Stomach (tissue), 9 donors: Measurements from ENCODE around the gene KDM4B. TPM values are rescaled to one million over a fixed set of nuclear protein-coding genes. Genes with fewer than 3 reads are reported as not detected.

ENCODE experiments used
- DNase-seq, 2 donors: peaks; one replicate each; pipeline versions ENCODE4 v3.0.0 to v3.0.0-alpha.2; 2013 to 2019
- H3K27ac ChIP-seq, 5 donors: fragments of 200-600 bp in 4 of 5; sonication (generic) in 4 of 5; one replicate each; pipeline ENCODE4 v1.5.1; 2013 to 2019; ENCODE audit warnings: mild to moderate bottlenecking in 1 of 5, moderate library complexity in 1 of 5
- H3K27me3 ChIP-seq, 3 donors: fragments of 200-600 bp; sonication (generic); one replicate each; pipeline ENCODE4 v1.5.1; 2017 to 2019; ENCODE audit warnings: mixed run types in 1 of 3
- H3K36me3 ChIP-seq, 4 donors: fragments of 200-600 bp; sonication (generic); 1 replicate in 3 of 4; 2 replicates in 1 of 4; pipeline ENCODE4 v1.5.1; 2016 to 2019
- H3K4me1 ChIP-seq, 4 donors: fragments of 200-600 bp; sonication (generic); one replicate each; pipeline ENCODE4 v1.5.1; 2016 to 2019
- H3K4me3 ChIP-seq, 4 donors: fragments of 200-600 bp; sonication (generic) in 3 of 4; one replicate each; pipeline ENCODE4 v1.5.1; 2016 to 2019; ENCODE audit warnings: mild to moderate bottlenecking in 1 of 4
- H3K9me3 ChIP-seq, 4 donors: fragments of 200-600 bp; sonication (generic); one replicate each; pipeline ENCODE4 v1.5.1; 2016 to 2019
- CTCF ChIP-seq, 7 experiments: fragments of 450-650 bp in 4 of 7; fragments of 200-600 bp in 3 of 7; sonication (generic) in 3 of 7; IDR thresholded peaks; one replicate each; pipeline ENCODE4 v1.5.1; 2016 to 2019; ENCODE audit warnings: antibody characterized with exemption in 7 of 7, control low read depth in 2 of 7, mild to moderate bottlenecking in 1 of 7
- EP300 ChIP-seq: sonication (generic); formaldehyde crosslinking; IDR thresholded peaks from one replicate; pipeline ENCODE4 v1.6.1; 2017; ENCODE audit warnings: antibody characterized with exemption
- POLR2A ChIP-seq, 4 donors: fragments of 450-650 bp; IDR thresholded peaks; one replicate each; pipeline ENCODE4 v1.6.1; 2016; ENCODE audit warnings: antibody characterized with exemption in 4 of 4, control low read depth in 2 of 4, mild to moderate bottlenecking in 1 of 4, moderate library complexity in 1 of 4
- POLR2AphosphoS5 ChIP-seq, 3 donors: sonication (generic); formaldehyde crosslinking; IDR thresholded peaks; one replicate each; pipeline ENCODE4 v1.6.1; 2016; ENCODE audit warnings: antibody characterized with exemption in 3 of 3
- WGBS, 5 donors: extraction: QIAGEN DNeasy Blood & Tissue Kit in 3 of 5; methylation state at CpG; one replicate each; pipeline versions ENCODE4 v1.1.5 to v1.1.7; 2013 to 2018; 5-methylcytosine and 5-hydroxymethylcytosine counted together
- intact Hi-C: fragments of 100-400 bp; cut with DNase I; formaldehyde crosslinking; loops from one replicate; pipeline ENCODE4 v1.15.1; 2023; ENCODE audit warnings: low total_unique reads
- polyA plus RNA-seq, 3 donors: library from polyadenylated mRNA; stranded (reverse); fragments of 200-250 nt; gene quantifications; one replicate each; pipeline ENCODE4 v1.2.3, GENCODE V29; 2013
- total RNA-seq, 5 donors: library from RNA; depleted of rRNA; stranded (reverse); fragments of >200 nt; gene quantifications; one replicate each; pipeline versions ENCODE4 v1.1.0 to v1.2.3, GENCODE V29; 2014 to 2016
- donor health status: healthy with polysubstance abuse.
- donor health status: Bipolar disorder and iron deficiency.
- donor health status: healthy.

KDM4B gene
- total and polyA plus RNA-seq, 8 donors: 5.2 to 202 (median 29.4) TPM

DNA sequence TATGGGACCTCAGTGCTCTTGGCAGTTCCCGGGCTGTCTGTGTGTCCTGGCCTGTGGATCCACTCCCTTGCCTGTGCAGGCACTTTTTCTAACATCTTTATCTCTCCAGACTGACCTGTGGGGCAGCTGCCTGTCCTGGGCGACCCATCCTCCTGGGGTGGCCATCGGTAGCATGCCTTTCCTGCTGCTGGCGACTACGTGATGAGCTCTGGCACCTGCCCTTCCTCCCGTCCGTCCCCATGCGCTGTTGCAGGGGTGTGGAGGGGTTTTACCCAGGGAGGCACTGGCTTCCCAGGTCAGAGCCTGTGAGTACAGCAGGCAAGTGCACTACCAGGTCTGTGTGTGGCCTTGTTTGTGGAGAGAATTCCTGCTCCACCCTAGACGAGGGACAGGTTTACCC is 93.3 kb downstream of the KDM4B start:
- no peak overlapping the region for H3K27ac ChIP-seq
- WGBS, 5 donors: 92 to 97% (median 96%) methylated on average over 9 of the region's 9 CpGs
- TF ChIP-seq POLR2A (IDR thresholded peaks at IDR 0.05) (no peak), CTCF (IDR thresholded peaks at IDR 0.05) (no peak), EP300 (no peak), POLR2AphosphoS5 (IDR thresholded peaks at IDR 0.05) (no peak)
- H3K9me3 ChIP-seq: peaks cover 0 to 7% (median 6%) of the 10 kb centered on the region in 4 donors
- no peak for DNase-seq
- H3K4me1 ChIP-seq: no peaks in the 10 kb centered on the region
- no peak overlapping the region for H3K4me3 ChIP-seq
- no peaks in the 10 kb centered on the region for H3K27me3 ChIP-seq
- H3K36me3 ChIP-seq: peaks cover 0 to 96% (median 89%) of the 10 kb centered on the region in 4 donors
- intact Hi-C loops: no loop called here

- 95 to 99% (median 98%) methylated on average over 4 of the region's 4 CpGs for WGBS, 5 donors
- no peak for TF ChIP-seq POLR2A (IDR thresholded peaks at IDR 0.05)
- no peak for TF ChIP-seq POLR2AphosphoS5 (IDR thresholded peaks at IDR 0.05)
- Histone ChIP-seq H3K4me3 (no peak overlapping the region), H3K36me3 (peaks cover 0 to 95% (median 86%) of the 10 kb centered on the region in 4 donors), H3K9me3 (peaks cover 0 to 7% (median 6%) of the 10 kb centered on the region in 4 donors), H3K27me3 (no peaks in the 10 kb centered on the region), H3K27ac (no peak overlapping the region), H3K4me1 (no peaks in the 10 kb centered on the region)
- DNase-seq: no peak
- intact Hi-C loops: no loop called here
Measured at GRCh38 chr19:5062799-5063198, 93.9 kb downstream of the KDM4B start.

GRCh38 chr19:5063873-5064645 is 95.1 kb downstream of the KDM4B start:
- no peak overlapping the region for H3K4me3 ChIP-seq
- no peak for TF ChIP-seq POLR2AphosphoS5 (IDR thresholded peaks at IDR 0.05)
- TF ChIP-seq EP300: no peak
- no peak for TF ChIP-seq CTCF (IDR thresholded peaks at IDR 0.05)
- no peak for TF ChIP-seq POLR2A (IDR thresholded peaks at IDR 0.05)
- H3K4me1 ChIP-seq: no peaks in the 10 kb centered on the region
- 91 to 96% (median 94%) methylated on average over 29 to 38 of the region's 38 CpGs for WGBS, 5 donors
- H3K27ac ChIP-seq: no peak overlapping the region
- H3K27me3 ChIP-seq: no peaks in the 10 kb centered on the region
- H3K36me3 ChIP-seq: peaks cover 0 to 87% (median 85%) of the 10 kb centered on the region in 4 donors
- no peak for DNase-seq
- intact Hi-C loops: no loop called here
- H3K9me3 ChIP-seq: peaks cover 0 to 7% (median 6%) of the 10 kb centered on the region in 4 donors

GRCh38 chr19:5064896-5065295 is 96.0 kb downstream of the KDM4B start:
- H3K9me3 ChIP-seq: peaks cover 0 to 7% (median 6%) of the 10 kb centered on the region in 4 donors
- DNase-seq: no peak
- WGBS, 5 donors: 86 to 94% (median 92%) methylated on average over 12 to 19 of the region's 19 CpGs
- no peak overlapping the region for H3K4me3 ChIP-seq
- no peaks in the 10 kb centered on the region for H3K4me1 ChIP-seq
- H3K36me3 ChIP-seq: peaks cover 0 to 79% (median 78%) of the 10 kb centered on the region in 4 donors
- intact Hi-C loops: no loop called here
- TF ChIP-seq EP300: no peak
- no peak for TF ChIP-seq POLR2A (IDR thresholded peaks at IDR 0.05)
- TF ChIP-seq POLR2AphosphoS5 (IDR thresholded peaks at IDR 0.05): no peak
- TF ChIP-seq CTCF (IDR thresholded peaks at IDR 0.05): no peak
- no peak overlapping the region for H3K27ac ChIP-seq
- H3K27me3 ChIP-seq: no peaks in the 10 kb centered on the region

DNA sequence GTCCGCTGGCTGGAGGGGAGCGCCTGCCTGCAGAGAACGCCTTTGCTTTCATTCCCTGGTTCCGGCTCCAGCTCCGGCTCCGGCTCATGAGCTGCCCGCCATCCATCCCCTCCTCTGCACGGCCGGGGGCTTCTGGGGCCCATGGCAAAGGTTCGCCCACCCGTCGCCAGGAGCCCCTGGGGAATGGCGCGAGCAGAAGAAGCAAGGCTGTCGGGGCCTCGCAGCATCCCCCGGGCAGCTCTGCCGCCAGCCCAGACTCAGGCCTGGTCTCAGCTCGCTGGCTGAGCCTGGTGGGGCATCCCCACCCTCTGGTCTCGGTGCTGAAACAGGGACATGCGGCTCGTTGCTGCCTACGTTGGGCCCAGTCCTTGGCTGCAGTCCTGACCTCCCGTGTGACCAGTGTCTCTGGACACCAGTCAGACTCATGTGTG is 96.8 kb downstream of the KDM4B start:
- no peak for DNase-seq
- WGBS, 5 donors: 84 to 92% (median 90%) methylated on average over 16 to 24 of the region's 24 CpGs
- Histone ChIP-seq H3K9me3 (peaks cover 0 to 7% (median 6%) of the 10 kb centered on the region in 4 donors), H3K36me3 (peaks cover 0 to 81% (median 79%) of the 10 kb centered on the region in 4 donors), H3K27me3 (no peaks in the 10 kb centered on the region), H3K4me3 (no peak overlapping the region), H3K27ac (no peak overlapping the region), H3K4me1 (no peaks in the 10 kb centered on the region)
- TF ChIP-seq POLR2A (IDR thresholded peaks at IDR 0.05) (no peak), EP300 (no peak), POLR2AphosphoS5 (IDR thresholded peaks at IDR 0.05) (no peak), CTCF (IDR thresholded peaks at IDR 0.05) (no peak)
- intact Hi-C loops: no loop called here
